ENCODE measurements around the gene GNA12. TPM values are rescaled to one million over a fixed set of nuclear protein-coding genes. Genes with fewer than 3 reads are reported as not detected.
"Not testable (repeated sequence)": the region's sequence is repeated elsewhere in the genome, so short reads cannot be mapped to it uniquely, and the experiment has no call there.

The GNA12 gene
- total RNA-seq, 5 donors from 2014 or later (not counting 1 experiment from before 2014, with no cell fraction given) = 17.9 to 22.5 (median 22.1) TPM

DNA sequence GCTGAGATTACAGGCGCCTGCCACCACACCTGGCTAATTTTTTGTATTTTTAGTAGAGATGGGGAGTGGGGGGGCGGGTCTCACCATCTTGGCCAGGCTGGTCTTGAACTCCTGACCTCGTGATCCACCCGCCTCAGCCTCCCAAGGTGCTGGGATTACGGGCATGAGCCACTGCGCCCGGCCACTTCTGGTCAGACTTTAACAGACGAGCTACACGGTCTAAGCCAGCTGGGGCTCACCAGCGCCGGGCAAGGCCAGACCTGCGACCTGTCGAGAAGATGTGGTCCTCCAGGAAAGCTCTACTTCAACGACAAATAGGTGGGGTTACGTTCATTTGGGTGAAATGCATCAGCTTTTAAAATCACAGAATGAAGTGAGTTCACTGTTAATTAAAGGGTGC lies 120.1 kb downstream of the GNA12 start:
- H3K27me3 Mint-ChIP-seq; H3K9me3 ChIP-seq; POLR2A ChIA-PET; H3K27ac ChIP-seq (ENCODE audit: low read length); H3K36me3 ChIP-seq (ENCODE audit: control insufficient read depth in 2 of 2, extremely low read depth in 1 of 2, insufficient read depth in 1 of 2, low read length in 1 of 2); DNase-seq; H3K27me3 ChIP-seq (replicated peaks in 1 of 2; ENCODE audit: control insufficient read depth in 2 of 2, extremely low read depth in 1 of 2, insufficient read depth in 2 of 2, low read length in 1 of 2); CTCF ChIA-PET; H3K4me3 ChIP-seq (ENCODE audit: control insufficient read depth in 1 of 2, extremely low read depth in 1 of 2, low read length in 1 of 2); ATAC-seq (replicated peaks in 1 of 4); H3K4me3 Mint-ChIP-seq; H3K9me3 Mint-ChIP-seq; H3K27ac Mint-ChIP-seq: not testable (repeated sequence)
- H3K4me1 Mint-ChIP-seq = peaks cover 14 to 16% (median 15%) of the 10 kb centered on the region in 3 donors
- peaks cover 0 to 20% of the 10 kb centered on the region in 2 experiments for H3K4me1 ChIP-seq (ENCODE audit: control insufficient read depth in 1 of 2, extremely low read depth in 1 of 2, insufficient read depth in 2 of 2, low read length in 2 of 2)
- 94% methylated on average over 11 of the region's 15 CpGs for WGBS (ENCODE audit: insufficient coverage)
- H3K36me3 Mint-ChIP-seq = peaks cover 31% of the 10 kb centered on the region

GRCh38 chr7:2723138-2723850 lies 120.8 kb downstream of the GNA12 start:
- 79% methylated on average over 18 of the region's 23 CpGs for WGBS (ENCODE audit: insufficient coverage)
- H3K27me3 Mint-ChIP-seq = no peaks in the 10 kb centered on the region
- no peaks in the 10 kb centered on the region for H3K9me3 ChIP-seq
- H3K36me3 ChIP-seq (ENCODE audit: control insufficient read depth in 2 of 2, extremely low read depth in 1 of 2, insufficient read depth in 1 of 2, low read length in 1 of 2) = no peaks in the 10 kb centered on the region
- no peak overlapping the region for H3K4me3 Mint-ChIP-seq
- POLR2A ChIA-PET = no interaction called here
- no peaks in the 10 kb centered on the region for H3K9me3 Mint-ChIP-seq
- H3K36me3 Mint-ChIP-seq = peaks cover 28% of the 10 kb centered on the region
- DNase-seq = no peak
- H3K4me1 ChIP-seq (ENCODE audit: control insufficient read depth in 1 of 2, extremely low read depth in 1 of 2, insufficient read depth in 2 of 2, low read length in 2 of 2) = peaks cover 0 to 27% of the 10 kb centered on the region in 2 experiments
- no peak for ATAC-seq (replicated peaks in 1 of 4)
- H3K4me1 Mint-ChIP-seq = peaks cover 22 to 23% (median 22%) of the 10 kb centered on the region in 3 donors
- no peak overlapping the region for H3K27ac Mint-ChIP-seq
- no peak overlapping the region for H3K4me3 ChIP-seq (ENCODE audit: control insufficient read depth in 1 of 2, extremely low read depth in 1 of 2, low read length in 1 of 2)
- CTCF ChIA-PET = interaction anchor here in 1 of 2 donors (0.7 kb wide), 1 partner anchor 685 kb away, joined by 4 read pairs; no protein-coding TSS in a partner anchor
- H3K27ac ChIP-seq (ENCODE audit: low read length) = no peak overlapping the region
- H3K27me3 ChIP-seq (replicated peaks in 1 of 2; ENCODE audit: control insufficient read depth in 2 of 2, extremely low read depth in 1 of 2, insufficient read depth in 2 of 2, low read length in 1 of 2) = peaks cover 0 to 2% of the 10 kb centered on the region in 2 experiments

DNA sequence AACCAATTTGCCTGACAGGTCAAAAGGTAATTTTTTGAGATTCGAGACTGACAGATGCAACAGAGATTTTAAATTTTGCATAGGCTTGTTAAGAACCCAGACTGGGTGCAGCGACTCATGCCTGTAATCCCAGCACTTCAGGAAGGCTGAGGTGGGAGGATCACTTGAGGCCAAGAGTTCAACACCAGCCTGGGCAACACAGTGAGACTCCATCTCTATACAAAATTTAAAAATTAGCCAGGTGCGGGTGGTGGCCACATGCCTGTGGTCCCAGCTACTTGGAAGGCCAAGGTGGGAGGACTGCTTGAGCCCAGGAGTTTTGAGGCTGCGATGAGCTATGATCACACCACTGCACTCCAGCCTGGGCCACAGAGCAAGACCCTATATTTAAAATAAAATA lies 121.5 kb downstream of the GNA12 start:
- ATAC-seq (replicated peaks in 1 of 4) = no peak
- Histone ChIP-seq H3K4me3 (ENCODE audit: control insufficient read depth in 1 of 2, extremely low read depth in 1 of 2, low read length in 1 of 2) (no peak overlapping the region), H3K9me3 (no peaks in the 10 kb centered on the region), H3K27me3 (replicated peaks in 1 of 2; ENCODE audit: control insufficient read depth in 2 of 2, extremely low read depth in 1 of 2, insufficient read depth in 2 of 2, low read length in 1 of 2) (peaks cover 0 to 2% of the 10 kb centered on the region in 2 experiments), H3K36me3 (ENCODE audit: control insufficient read depth in 2 of 2, extremely low read depth in 1 of 2, insufficient read depth in 1 of 2, low read length in 1 of 2) (no peaks in the 10 kb centered on the region), H3K27ac (ENCODE audit: low read length) (no peak overlapping the region), H3K4me1 (ENCODE audit: control insufficient read depth in 1 of 2, extremely low read depth in 1 of 2, insufficient read depth in 2 of 2, low read length in 2 of 2) (peaks cover 6 to 34% of the 10 kb centered on the region in 2 experiments)
- Mint-ChIP-seq H3K4me3 (no peak overlapping the region), H3K36me3 (peaks cover 25% of the 10 kb centered on the region), H3K27ac (no peak overlapping the region), H3K4me1 (peaks cover 29 to 30% (median 29%) of the 10 kb centered on the region in 3 donors), H3K9me3 (no peaks in the 10 kb centered on the region), H3K27me3 (no peaks in the 10 kb centered on the region)
- no peak for DNase-seq
- POLR2A ChIA-PET = no interaction called here
- CTCF ChIA-PET = interaction anchor here (0.7 to 1.0 kb wide), 2 partner anchors 12 to 684 kb away, joined by 4 to 5 read pairs; no protein-coding TSS in a partner anchor
- WGBS (ENCODE audit: insufficient coverage) = 86% methylated on average over 2 of the region's 4 CpGs

DNA sequence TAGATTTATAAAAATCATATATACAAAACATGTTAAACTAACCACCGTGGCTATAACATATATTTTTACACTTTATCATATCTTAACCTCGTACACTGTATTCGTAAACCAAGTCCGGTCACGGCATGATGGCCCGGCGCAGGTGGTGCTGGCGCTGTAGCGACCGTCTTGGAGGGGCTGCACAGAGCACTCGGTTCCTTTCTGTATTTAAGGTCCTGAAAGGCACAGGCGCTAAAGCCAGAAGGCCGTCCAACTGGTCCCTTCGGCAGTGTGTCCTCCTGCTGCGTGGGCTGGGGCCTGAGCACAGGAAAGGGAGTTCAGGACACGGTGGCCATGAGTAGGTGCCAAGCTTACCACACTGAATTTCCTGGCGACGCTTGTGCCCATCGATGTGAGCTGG lies 122.3 kb downstream of the GNA12 start:
- DNase-seq = no peak
- H3K27ac Mint-ChIP-seq = no peak overlapping the region
- H3K36me3 ChIP-seq (ENCODE audit: control insufficient read depth in 2 of 2, extremely low read depth in 1 of 2, insufficient read depth in 1 of 2, low read length in 1 of 2) = no peaks in the 10 kb centered on the region
- peaks cover 8 to 42% of the 10 kb centered on the region in 2 experiments for H3K4me1 ChIP-seq (ENCODE audit: control insufficient read depth in 1 of 2, extremely low read depth in 1 of 2, insufficient read depth in 2 of 2, low read length in 2 of 2)
- peaks cover 25% of the 10 kb centered on the region for H3K36me3 Mint-ChIP-seq
- peaks cover 0 to 2% of the 10 kb centered on the region in 2 experiments for H3K27me3 ChIP-seq (replicated peaks in 1 of 2; ENCODE audit: control insufficient read depth in 2 of 2, extremely low read depth in 1 of 2, insufficient read depth in 2 of 2, low read length in 1 of 2)
- ATAC-seq (replicated peaks in 1 of 4) = no peak
- ChIA-PET CTCF (interaction anchor here in 1 of 2 donors (1.0 kb wide), 1 partner anchor 12 kb away, joined by 5 read pairs; no protein-coding TSS in a partner anchor), POLR2A (no interaction called here)
- no peaks in the 10 kb centered on the region for H3K27me3 Mint-ChIP-seq
- no peak overlapping the region for H3K27ac ChIP-seq (ENCODE audit: low read length)
- H3K4me3 ChIP-seq (ENCODE audit: control insufficient read depth in 1 of 2, extremely low read depth in 1 of 2, low read length in 1 of 2) = no peak overlapping the region
- H3K9me3 ChIP-seq = no peaks in the 10 kb centered on the region
- 97% methylated on average over 15 of the region's 19 CpGs for WGBS (ENCODE audit: insufficient coverage)
- no peaks in the 10 kb centered on the region for H3K9me3 Mint-ChIP-seq
- H3K4me3 Mint-ChIP-seq = no peak overlapping the region
- H3K4me1 Mint-ChIP-seq = peaks cover 36 to 38% (median 37%) of the 10 kb centered on the region in 3 donors

- DNase-seq (no peak), ATAC-seq (replicated peaks in 1 of 4) (no peak)
- H3K27ac ChIP-seq (ENCODE audit: low read length) = no peak overlapping the region
- H3K36me3 ChIP-seq (ENCODE audit: control insufficient read depth in 2 of 2, extremely low read depth in 1 of 2, insufficient read depth in 1 of 2, low read length in 1 of 2) = no peaks in the 10 kb centered on the region
- peaks cover 55 to 56% (median 55%) of the 10 kb centered on the region in 3 donors for H3K4me1 Mint-ChIP-seq
- H3K27ac Mint-ChIP-seq = no peak overlapping the region
- ChIA-PET POLR2A (no interaction called here), CTCF (interaction anchor here in 1 of 2 donors (1.4 kb wide), 1 partner anchor 9 kb away, joined by 6 read pairs; no protein-coding TSS in a partner anchor)
- peaks cover 7% of the 10 kb centered on the region for H3K36me3 Mint-ChIP-seq
- H3K27me3 ChIP-seq (replicated peaks in 1 of 2; ENCODE audit: control insufficient read depth in 2 of 2, extremely low read depth in 1 of 2, insufficient read depth in 2 of 2, low read length in 1 of 2) = peaks cover 0 to 2% of the 10 kb centered on the region in 2 experiments
- H3K4me3 ChIP-seq (ENCODE audit: control insufficient read depth in 1 of 2, extremely low read depth in 1 of 2, low read length in 1 of 2) = no peak overlapping the region
- 85% methylated on average over 13 of the region's 16 CpGs for WGBS (ENCODE audit: insufficient coverage)
- H3K4me3 Mint-ChIP-seq = no peak overlapping the region
- no peaks in the 10 kb centered on the region for H3K27me3 Mint-ChIP-seq
- H3K4me1 ChIP-seq (ENCODE audit: control insufficient read depth in 1 of 2, extremely low read depth in 1 of 2, insufficient read depth in 2 of 2, low read length in 2 of 2) = peaks cover 24 to 60% of the 10 kb centered on the region in 2 experiments
- H3K9me3 ChIP-seq = no peaks in the 10 kb centered on the region
- H3K9me3 Mint-ChIP-seq = no peaks in the 10 kb centered on the region
Observed at GRCh38 chr7:2720024-2720423, 124.1 kb downstream of the GNA12 start.

DNA sequence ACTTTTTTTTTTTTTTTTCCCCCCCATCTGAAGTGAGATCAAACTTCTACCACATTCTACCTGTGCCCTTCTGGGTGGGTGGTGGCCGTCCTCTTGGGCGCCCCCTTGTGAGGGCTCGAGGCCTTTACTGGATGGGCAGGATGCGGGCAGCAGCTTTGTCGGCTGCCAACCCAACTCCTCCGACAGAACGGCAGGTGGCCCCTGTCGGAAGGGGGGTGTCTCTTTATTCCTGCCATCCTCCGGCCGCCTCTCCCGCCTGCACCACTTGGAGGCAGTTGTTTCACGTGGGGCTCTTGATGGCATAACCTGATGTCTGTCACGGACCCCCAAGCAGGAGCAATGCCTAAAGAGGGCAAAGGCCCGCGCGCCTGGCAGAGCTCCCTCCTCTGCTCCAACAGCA lies 125.1 kb downstream of the GNA12 start:
- Histone ChIP-seq H3K4me3 (ENCODE audit: control insufficient read depth in 1 of 2, extremely low read depth in 1 of 2, low read length in 1 of 2) (no peak overlapping the region), H3K4me1 (ENCODE audit: control insufficient read depth in 1 of 2, extremely low read depth in 1 of 2, insufficient read depth in 2 of 2, low read length in 2 of 2) (peaks cover 27 to 70% of the 10 kb centered on the region in 2 experiments), H3K9me3 (no peaks in the 10 kb centered on the region), H3K36me3 (ENCODE audit: control insufficient read depth in 2 of 2, extremely low read depth in 1 of 2, insufficient read depth in 1 of 2, low read length in 1 of 2) (no peaks in the 10 kb centered on the region), H3K27me3 (replicated peaks in 1 of 2; ENCODE audit: control insufficient read depth in 2 of 2, extremely low read depth in 1 of 2, insufficient read depth in 2 of 2, low read length in 1 of 2) (peaks cover 0 to 2% of the 10 kb centered on the region in 2 experiments), H3K27ac (ENCODE audit: low read length) (no peak overlapping the region)
- Mint-ChIP-seq H3K4me1 (peaks cover 62 to 66% (median 65%) of the 10 kb centered on the region in 3 donors), H3K4me3 (peak overlapping the region in 1 of 3 donors; percentile 61), H3K27ac (peak overlapping the region in 1 of 2 donors; percentile 27), H3K36me3 (peaks cover 6% of the 10 kb centered on the region), H3K27me3 (no peaks in the 10 kb centered on the region), H3K9me3 (no peaks in the 10 kb centered on the region)
- peak; percentile 19 to 77 (median 60) for DNase-seq
- ChIA-PET POLR2A (no interaction called here), CTCF (interaction anchor here (0.7 to 2.7 kb wide), 6 partner anchors 9 to 268 kb away, joined by 3 to 10 read pairs (median 5); no protein-coding TSS in a partner anchor)
- 55% methylated on average over 11 of the region's 16 CpGs for whole genome bisulfite sequencing (ENCODE audit: insufficient coverage)
- ATAC-seq (replicated peaks in 1 of 4) = peak; percentile 45 to 60 (median 52)
